Motor neuron (in vitro differentiated cells): Measurements from ENCODE around the gene NEDD1. TPM values are rescaled to one million over a fixed set of nuclear protein-coding genes. Genes with fewer than 3 reads are reported as not detected.

ENCODE experiments used
- ATAC-seq, 8 experiments: fragments of 200-7000 bp; cut with Tn5 transposase; replicated peaks in 6 of 8; 2 replicates each; pipeline ENCODE4 v1.8.0; 2021; ENCODE audit warnings: mild to moderate bottlenecking in 8 of 8, moderate library complexity in 8 of 8
- H3K27ac ChIP-seq, 2 donors: fragments of 250-450 bp; sonication (Bioruptor Pico); 2 replicates each; pipeline ENCODE4 v1.9.0; 2021; ENCODE audit warnings: antibody characterized with exemption in 2 of 2, mild to moderate bottlenecking in 2 of 2, moderate library complexity in 1 of 2
- H3K4me1 ChIP-seq, 2 donors: fragments of 250-450 bp; sonication (Bioruptor Pico); replicated peaks in 1 of 2; 2 replicates each; pipeline ENCODE4 v1.6.1; 2021; ENCODE audit warnings: antibody characterized with exemption in 2 of 2, mild to moderate bottlenecking in 2 of 2, moderate library complexity in 1 of 2
- H3K4me3 ChIP-seq, 5 donors: fragments of 250-450 bp; sonication (Bioruptor Pico); 2 replicates each; pipeline ENCODE4 v1.9.0; 2021; ENCODE audit warnings: antibody characterized with exemption in 5 of 5, mild to moderate bottlenecking in 5 of 5, moderate library complexity in 4 of 5
- WGBS, 10 experiments: fragments of 450-650 bp; shearing (Covaris generic); methylation state at CpG; one replicate each; pipeline ENCODE4 v1.0.0; 2022; 5-methylcytosine and 5-hydroxymethylcytosine counted together
- in situ Hi-C, 9 experiments: fragments of 400-800 bp; cut with MboI; loops; one replicate each; pipeline ENCODE4 v1.15.0; 2021; ENCODE audit warnings: low sequenced_read_pairs in 9 of 9, low pct_unique_long_range_greater_than_20kb in 2 of 9; ENCODE audit not compliant: unreplicated experiment in 9 of 9
- total RNA-seq, 8 experiments: library from RNA; unstranded; fragments of 300-600 nt; gene quantifications; 2 replicates each; pipeline versions ENCODE4 v1.2.3 to v1.2.4, GENCODE V29; 2022

The NEDD1 gene
- total RNA-seq, 8 experiments from 2014 or later = 8.2 to 29.4 (median 12.8) TPM

DNA sequence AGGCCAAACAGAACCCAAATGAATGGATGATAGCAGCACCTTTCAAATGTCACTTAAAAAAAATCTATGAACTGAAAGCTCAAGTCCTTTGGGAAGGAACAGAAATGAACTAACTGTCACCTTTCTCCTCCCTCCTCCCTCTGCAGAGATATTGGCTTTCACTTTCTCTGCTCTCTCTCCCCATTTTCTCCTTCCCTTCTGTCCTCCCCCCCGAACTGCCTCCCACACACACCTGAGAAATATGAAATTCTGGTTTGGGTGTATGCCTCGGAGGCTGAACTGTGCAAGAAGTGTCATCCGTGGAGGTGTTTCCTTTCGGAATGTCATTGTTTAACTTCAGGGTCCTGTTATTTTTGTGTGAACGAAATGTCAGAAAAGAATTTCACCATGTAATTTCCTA, 87.8 kb downstream of the NEDD1 start:
- 41 to 100% (median 65%) methylated on average over 1 to 5 of the region's 5 CpGs; no CpG with 5 or more reads in 6 of the 10 experiments for WGBS, 10 experiments
- ATAC-seq = no peak
- Histone ChIP-seq H3K4me3 (no peak overlapping the region), H3K4me1 (peaks cover 25 to 33% of the 10 kb centered on the region in 2 donors), H3K27ac (no peak overlapping the region)
- in situ Hi-C loops = loop anchor here in 8 of 9 experiments (25.0 kb wide), 5 partner anchors 317 to 1392 kb away; partner anchors contain the start of gene RMST (in 1 of the 8)

DNA sequence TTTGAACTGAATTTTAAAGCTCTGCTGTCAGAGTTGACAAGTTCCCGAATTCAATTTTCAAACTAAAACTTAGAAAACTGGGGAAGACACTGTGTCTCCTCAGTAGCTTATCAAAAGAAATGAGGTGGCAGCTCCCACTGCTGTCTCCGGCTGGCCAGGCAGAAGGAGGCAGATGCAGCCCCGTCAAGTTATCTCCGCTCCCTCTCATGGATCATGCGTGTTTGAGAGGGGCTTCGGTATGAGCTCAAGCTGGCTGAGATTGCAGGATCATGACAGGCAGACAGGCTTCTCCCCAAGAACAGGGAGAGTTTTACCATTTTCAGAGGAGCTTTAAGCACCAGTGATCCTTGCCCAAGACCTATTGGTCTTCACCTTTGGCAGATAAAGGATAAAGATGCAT, 88.8 kb downstream of the NEDD1 start:
- no peak for ATAC-seq
- in situ Hi-C loops = loop anchor here in 8 of 9 experiments (25.0 kb wide), 5 partner anchors 316 to 1391 kb away; partner anchors contain the start of gene RMST (in 1 of the 8)
- peaks cover 19 to 34% of the 10 kb centered on the region in 2 donors for H3K4me1 ChIP-seq
- H3K4me3 ChIP-seq = no peak overlapping the region
- H3K27ac ChIP-seq = no peak overlapping the region
- 30 to 97% (median 80%) methylated on average over 1 to 6 of the region's 6 CpGs; no CpG with 5 or more reads in 3 of the 10 experiments for WGBS, 10 experiments

DNA sequence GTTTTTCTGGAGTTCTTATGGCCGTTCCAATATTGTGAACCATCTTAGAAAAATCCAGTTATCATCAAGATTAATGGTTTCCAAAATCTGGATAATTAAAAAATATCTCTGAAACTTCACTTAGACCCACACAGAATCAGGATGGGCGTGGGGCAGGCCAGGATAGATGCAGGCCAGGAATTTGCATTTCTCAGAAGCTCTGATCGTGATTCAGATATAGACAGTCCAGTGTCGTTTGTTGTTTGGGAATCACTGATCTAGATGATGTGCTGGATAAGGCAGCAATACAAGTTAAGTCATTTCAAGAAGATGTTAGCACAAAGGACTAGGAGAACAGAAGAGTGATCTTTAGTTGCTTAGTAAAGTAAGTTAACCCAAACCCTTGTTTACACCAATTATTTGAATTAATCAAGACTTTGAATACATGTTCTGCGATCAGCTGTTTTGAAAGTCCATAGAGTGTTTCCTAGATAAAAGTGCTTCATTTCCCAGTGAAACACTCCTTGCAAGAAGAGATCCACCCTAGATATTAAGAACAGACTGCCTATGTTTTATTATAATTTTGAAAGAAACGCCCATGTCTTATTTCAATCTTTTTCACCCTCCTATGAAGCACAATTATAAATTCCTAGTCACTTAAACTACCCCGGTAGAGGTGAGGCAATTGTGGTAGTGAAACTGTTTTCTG, 90.9 kb downstream of the NEDD1 start:
- no peak overlapping the region for H3K4me3 ChIP-seq
- peaks cover 12 to 25% of the 10 kb centered on the region in 2 donors for H3K4me1 ChIP-seq
- peak in 2 of 8 experiments; percentile 85 to 86 for ATAC-seq
- H3K27ac ChIP-seq = no peak overlapping the region
- in situ Hi-C loops = loop anchor here in 8 of 9 experiments (25.0 kb wide), 5 partner anchors 314 to 1389 kb away; partner anchors contain the start of gene RMST (in 1 of the 8)
- WGBS, 10 experiments = 2 to 98% (median 91%) methylated on average over 2 to 7 of the region's 7 CpGs; no CpG with 5 or more reads in 1 of the 10 experiments

DNA sequence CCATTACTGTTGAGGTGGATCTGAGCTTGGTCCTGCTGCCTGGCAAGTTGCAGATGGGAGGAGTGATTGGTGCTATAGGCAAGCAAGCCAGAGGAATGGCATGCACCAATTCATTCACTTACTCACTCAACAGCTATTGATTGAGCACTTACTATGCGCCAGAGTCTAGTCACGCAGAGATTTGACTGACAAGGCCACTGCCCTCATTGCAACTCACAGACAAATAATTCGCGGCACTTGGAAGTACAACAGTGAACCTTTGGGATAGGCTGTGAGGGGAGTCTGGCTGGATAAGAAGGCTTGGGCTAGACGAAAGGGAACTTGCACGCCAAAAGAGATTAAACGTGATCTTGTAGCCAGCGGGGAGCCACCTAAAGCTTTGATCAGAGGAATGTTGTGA, 96.2 kb downstream of the NEDD1 start:
- in situ Hi-C loops = no loop called here
- 40 to 100% (median 79%) methylated on average over 1 to 5 of the region's 8 CpGs; no CpG with 5 or more reads in 4 of the 10 experiments for WGBS, 10 experiments
- Histone ChIP-seq H3K4me3 (no peak overlapping the region), H3K27ac (no peak overlapping the region), H3K4me1 (peaks cover 3 to 14% of the 10 kb centered on the region in 2 donors)
- no peak for ATAC-seq
